ENCODE measurements around the gene CAMK2A.

The CAMK2A gene

DNA sequence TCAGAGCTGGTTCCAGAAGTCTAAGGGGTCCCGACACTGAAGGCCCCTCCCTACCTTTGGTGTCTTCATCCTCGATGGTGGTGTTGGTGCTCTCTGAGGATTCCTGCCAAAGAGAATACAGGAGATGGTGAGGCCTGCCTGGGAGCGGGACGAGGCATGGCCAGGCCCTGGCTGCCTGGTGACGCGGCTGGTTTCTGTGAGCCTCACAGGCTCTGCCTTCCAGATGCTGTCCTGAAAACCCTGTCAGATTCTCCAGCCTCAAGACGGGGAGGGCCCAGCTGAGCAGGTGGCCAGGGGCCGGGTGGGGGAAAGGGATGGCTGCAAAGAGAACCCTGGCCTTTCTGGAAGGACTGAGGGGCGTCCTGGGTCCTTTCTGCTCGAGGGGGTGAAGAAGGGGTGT lies 50.9 kb downstream of the CAMK2A start:
- Histone ChIP-seq H3K27me3 (ENCODE audit: insufficient read depth, poor library complexity, severe bottlenecking) (no peaks in the 10 kb centered on the region), H3K4me3 (replicated peaks; ENCODE audit: insufficient read depth, low read length) (no peak overlapping the region), H3K27ac (replicated peaks) (no peak overlapping the region)
- TF ChIP-seq GABPA (IDR thresholded peaks at IDR 0.05; ENCODE audit: low read depth): no peak
- TF ChIP-seq SPI1 (IDR thresholded peaks at IDR 0.05; ENCODE audit: borderline replicate concordance, low read depth): no peak
- TF ChIP-seq POLR2AphosphoS5 (IDR thresholded peaks at IDR 0.05; ENCODE audit: low read depth): no peak
- TF ChIP-seq, protein P1, sequence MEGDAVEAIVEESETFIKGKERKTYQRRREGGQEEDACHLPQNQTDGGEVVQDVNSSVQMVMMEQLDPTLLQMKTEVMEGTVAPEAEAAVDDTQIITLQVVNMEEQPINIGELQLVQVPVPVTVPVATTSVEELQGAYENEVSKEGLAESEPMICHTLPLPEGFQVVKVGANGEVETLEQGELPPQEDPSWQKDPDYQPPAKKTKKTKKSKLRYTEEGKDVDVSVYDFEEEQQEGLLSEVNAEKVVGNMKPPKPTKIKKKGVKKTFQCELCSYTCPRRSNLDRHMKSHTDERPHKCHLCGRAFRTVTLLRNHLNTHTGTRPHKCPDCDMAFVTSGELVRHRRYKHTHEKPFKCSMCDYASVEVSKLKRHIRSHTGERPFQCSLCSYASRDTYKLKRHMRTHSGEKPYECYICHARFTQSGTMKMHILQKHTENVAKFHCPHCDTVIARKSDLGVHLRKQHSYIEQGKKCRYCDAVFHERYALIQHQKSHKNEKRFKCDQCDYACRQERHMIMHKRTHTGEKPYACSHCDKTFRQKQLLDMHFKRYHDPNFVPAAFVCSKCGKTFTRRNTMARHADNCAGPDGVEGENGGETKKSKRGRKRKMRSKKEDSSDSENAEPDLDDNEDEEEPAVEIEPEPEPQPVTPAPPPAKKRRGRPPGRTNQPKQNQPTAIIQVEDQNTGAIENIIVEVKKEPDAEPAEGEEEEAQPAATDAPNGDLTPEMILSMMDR (IDR thresholded peaks at IDR 0.05; ENCODE audit: insufficient read depth, low read length): no peak
- TF ChIP-seq, protein P2, sequence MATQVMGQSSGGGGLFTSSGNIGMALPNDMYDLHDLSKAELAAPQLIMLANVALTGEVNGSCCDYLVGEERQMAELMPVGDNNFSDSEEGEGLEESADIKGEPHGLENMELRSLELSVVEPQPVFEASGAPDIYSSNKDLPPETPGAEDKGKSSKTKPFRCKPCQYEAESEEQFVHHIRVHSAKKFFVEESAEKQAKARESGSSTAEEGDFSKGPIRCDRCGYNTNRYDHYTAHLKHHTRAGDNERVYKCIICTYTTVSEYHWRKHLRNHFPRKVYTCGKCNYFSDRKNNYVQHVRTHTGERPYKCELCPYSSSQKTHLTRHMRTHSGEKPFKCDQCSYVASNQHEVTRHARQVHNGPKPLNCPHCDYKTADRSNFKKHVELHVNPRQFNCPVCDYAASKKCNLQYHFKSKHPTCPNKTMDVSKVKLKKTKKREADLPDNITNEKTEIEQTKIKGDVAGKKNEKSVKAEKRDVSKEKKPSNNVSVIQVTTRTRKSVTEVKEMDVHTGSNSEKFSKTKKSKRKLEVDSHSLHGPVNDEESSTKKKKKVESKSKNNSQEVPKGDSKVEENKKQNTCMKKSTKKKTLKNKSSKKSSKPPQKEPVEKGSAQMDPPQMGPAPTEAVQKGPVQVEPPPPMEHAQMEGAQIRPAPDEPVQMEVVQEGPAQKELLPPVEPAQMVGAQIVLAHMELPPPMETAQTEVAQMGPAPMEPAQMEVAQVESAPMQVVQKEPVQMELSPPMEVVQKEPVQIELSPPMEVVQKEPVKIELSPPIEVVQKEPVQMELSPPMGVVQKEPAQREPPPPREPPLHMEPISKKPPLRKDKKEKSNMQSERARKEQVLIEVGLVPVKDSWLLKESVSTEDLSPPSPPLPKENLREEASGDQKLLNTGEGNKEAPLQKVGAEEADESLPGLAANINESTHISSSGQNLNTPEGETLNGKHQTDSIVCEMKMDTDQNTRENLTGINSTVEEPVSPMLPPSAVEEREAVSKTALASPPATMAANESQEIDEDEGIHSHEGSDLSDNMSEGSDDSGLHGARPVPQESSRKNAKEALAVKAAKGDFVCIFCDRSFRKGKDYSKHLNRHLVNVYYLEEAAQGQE (IDR thresholded peaks at IDR 0.05; ENCODE audit: insufficient replicate concordance, low read depth): no peak
- DNase-seq (ENCODE audit: low read depth in 1 of 2, low spot score in 1 of 2): no peak

DNA sequence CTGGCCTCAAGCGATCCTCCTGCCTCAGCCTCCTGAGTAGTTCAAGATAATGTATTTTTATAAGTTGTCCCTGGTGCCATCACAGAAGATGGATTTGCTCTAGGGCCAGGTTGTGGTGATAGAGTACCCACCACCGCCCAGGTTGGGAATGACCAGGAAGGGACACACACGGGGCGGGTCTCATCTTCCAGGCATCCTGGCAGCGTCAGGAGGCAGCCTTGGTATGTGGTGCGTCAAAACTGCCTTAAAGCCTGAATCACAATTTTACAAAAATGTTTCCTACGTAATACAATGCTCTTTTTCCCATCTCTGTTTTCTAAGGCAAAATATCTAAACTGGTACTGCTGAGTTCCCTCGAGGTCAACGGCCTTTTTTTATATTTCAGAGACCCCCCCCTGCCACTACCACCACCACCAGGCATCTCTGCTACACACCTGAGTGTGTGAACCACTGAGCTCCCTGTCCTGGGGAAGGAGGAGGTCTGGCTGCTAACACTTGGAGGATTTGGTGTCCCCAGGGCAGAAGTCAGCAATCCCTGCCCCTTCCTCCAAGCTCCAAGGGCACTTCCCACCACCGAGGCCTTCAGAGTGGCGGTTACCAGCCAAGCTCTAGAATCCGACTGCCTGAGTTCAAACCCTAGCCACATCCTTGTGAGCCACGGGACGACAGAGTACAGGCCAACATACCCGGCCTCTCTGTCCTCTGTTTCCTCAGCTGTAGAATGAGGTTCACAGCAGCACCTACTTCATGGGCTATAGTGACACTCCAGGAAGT lies 52.4 kb downstream of the CAMK2A start:
- Histone ChIP-seq H3K27ac (replicated peaks) (no peak overlapping the region), H3K4me3 (replicated peaks; ENCODE audit: insufficient read depth, low read length) (no peak overlapping the region), H3K27me3 (ENCODE audit: insufficient read depth, poor library complexity, severe bottlenecking) (no peaks in the 10 kb centered on the region)
- DNase-seq (ENCODE audit: low read depth in 1 of 2, low spot score in 1 of 2): no peak
- TF ChIP-seq, protein P1 (IDR thresholded peaks at IDR 0.05; ENCODE audit: insufficient read depth, low read length): no peak
- TF ChIP-seq, protein P2 (IDR thresholded peaks at IDR 0.05; ENCODE audit: insufficient replicate concordance, low read depth): no peak

DNA sequence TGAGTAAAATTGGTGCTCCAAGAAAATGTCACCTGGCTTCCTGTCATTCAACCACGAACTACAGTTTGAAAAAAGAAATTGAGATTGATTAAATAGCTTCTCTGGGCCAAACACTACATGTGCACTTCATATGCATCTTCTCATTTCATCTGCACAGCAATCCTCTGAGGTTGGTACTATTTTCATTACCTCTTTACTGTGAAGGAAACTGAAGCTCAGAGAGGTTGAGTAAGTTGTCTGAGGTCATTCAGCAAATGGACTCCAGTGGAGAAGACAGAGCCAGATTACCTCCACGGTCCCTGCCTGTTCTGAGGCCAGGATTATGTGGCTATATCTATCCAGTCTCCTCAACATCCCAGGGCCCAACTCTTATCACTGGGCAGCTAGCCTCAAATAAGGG lies 53.3 kb downstream of the CAMK2A start:
- DNase-seq (ENCODE audit: low read depth in 1 of 2, low spot score in 1 of 2): no peak
- no peak overlapping the region for H3K27ac ChIP-seq (replicated peaks)
- H3K27me3 ChIP-seq (ENCODE audit: insufficient read depth, poor library complexity, severe bottlenecking): no peaks in the 10 kb centered on the region
- TF ChIP-seq, protein P1 (IDR thresholded peaks at IDR 0.05; ENCODE audit: insufficient read depth, low read length): no peak
- TF ChIP-seq POLR2AphosphoS5 (IDR thresholded peaks at IDR 0.05; ENCODE audit: low read depth) (no peak), GABPA (IDR thresholded peaks at IDR 0.05; ENCODE audit: low read depth) (no peak), SPI1 (IDR thresholded peaks at IDR 0.05; ENCODE audit: borderline replicate concordance, low read depth) (no peak)
- TF ChIP-seq, protein P2 (IDR thresholded peaks at IDR 0.05; ENCODE audit: insufficient replicate concordance, low read depth): no peak
- H3K4me3 ChIP-seq (replicated peaks; ENCODE audit: insufficient read depth, low read length): no peak overlapping the region
